Trophoblast cell (in vitro differentiated cells and primary cell): ENCODE data around the gene HS6ST2.

Source experiments
- DNase-seq, 2 donors: peaks; one replicate each; pipeline ENCODE4 v3.0.0-alpha.2; 2016
- H2AFZ ChIP-seq: 2 replicates; pipeline ENCODE4 v1.6.1; 2013; ENCODE audit warnings: low read length, moderate library complexity, mild to moderate bottlenecking; ENCODE audit not compliant: insufficient read depth, poor library complexity
- H2AK5ac ChIP-seq: 2 replicates; pipeline ENCODE4 v1.6.1; 2013; ENCODE audit warnings: mild to moderate bottlenecking, low read length
- H2BK120ac ChIP-seq: 2 replicates; pipeline ENCODE4 v1.6.1; 2013; ENCODE audit warnings: low read length, mild to moderate bottlenecking, moderate library complexity; ENCODE audit not compliant: insufficient read depth, poor library complexity
- H2BK12ac ChIP-seq: 2 replicates; pipeline ENCODE4 v1.6.1; 2013; ENCODE audit warnings: mild to moderate bottlenecking, low read length, moderate library complexity
- H2BK5ac ChIP-seq: 2 replicates; pipeline ENCODE4 v1.6.1; 2013; ENCODE audit warnings: low read length, low read depth, moderate library complexity, mild to moderate bottlenecking; ENCODE audit not compliant: poor library complexity
- H3K14ac ChIP-seq: 2 replicates; pipeline ENCODE4 v1.6.1; 2013; ENCODE audit warnings: mild to moderate bottlenecking, low read length
- H3K18ac ChIP-seq: 2 replicates; pipeline ENCODE4 v1.6.1; 2013; ENCODE audit warnings: mild to moderate bottlenecking, low read length
- H3K23ac ChIP-seq: 2 replicates; pipeline ENCODE4 v1.6.1; 2013; ENCODE audit warnings: low read length
- H3K27ac ChIP-seq: 2 replicates; pipeline ENCODE4 v1.5.1; 2013; ENCODE audit warnings: low read depth, mild to moderate bottlenecking, inconsistent platforms, low read length, moderate library complexity
- H3K27me3 ChIP-seq: 2 replicates; pipeline ENCODE4 v1.6.1; 2013; ENCODE audit warnings: inconsistent platforms, mild to moderate bottlenecking, low read length, moderate library complexity; ENCODE audit not compliant: insufficient read depth
- H3K36me3 ChIP-seq, 2 experiments: 1 replicate in 1 of 2; 2 replicates in 1 of 2; pipeline ENCODE4 v1.6.1; 2013; ENCODE audit warnings: low read length in 2 of 2, mild to moderate bottlenecking in 2 of 2, moderate library complexity in 1 of 2; ENCODE audit not compliant: insufficient read depth in 2 of 2, control insufficient read depth in 1 of 2
- H3K4ac ChIP-seq: 2 replicates; pipeline ENCODE4 v1.6.1; 2013; ENCODE audit warnings: low read depth, mild to moderate bottlenecking, low read length, moderate library complexity
- H3K4me1 ChIP-seq, 2 experiments: 1 replicate in 1 of 2; 2 replicates in 1 of 2; pipeline ENCODE4 v1.6.1; 2013; ENCODE audit warnings: low read length in 2 of 2, mild to moderate bottlenecking in 2 of 2, moderate library complexity in 1 of 2; ENCODE audit not compliant: insufficient read depth in 2 of 2, control insufficient read depth in 1 of 2
- H3K4me2 ChIP-seq: 2 replicates; pipeline ENCODE4 v1.6.1; 2013; ENCODE audit warnings: inconsistent platforms, mild to moderate bottlenecking, low read length, moderate library complexity
- H3K4me3 ChIP-seq: 2 replicates; pipeline ENCODE4 v1.5.1; 2013; ENCODE audit warnings: mild to moderate bottlenecking, low read depth, low read length, inconsistent platforms
- H3K79me1 ChIP-seq: one replicate; pipeline ENCODE4 v1.6.1; 2013; ENCODE audit warnings: low read length
- H3K79me2 ChIP-seq: 2 replicates; pipeline ENCODE4 v1.6.1; 2013; ENCODE audit warnings: low read length, mild to moderate bottlenecking; ENCODE audit not compliant: control insufficient read depth, insufficient read depth, poor library complexity
- H3K9ac ChIP-seq: 2 replicates; pipeline ENCODE4 v1.6.1; 2013; ENCODE audit warnings: mild to moderate bottlenecking, low read length
- H3K9me3 ChIP-seq: 2 replicates; pipeline ENCODE4 v1.6.1; 2013; ENCODE audit warnings: low read depth, mild to moderate bottlenecking, control low read depth, inconsistent platforms, low read length; ENCODE audit not compliant: insufficient read depth
- H4K12ac ChIP-seq: 2 replicates; pipeline ENCODE4 v1.6.1; 2013; ENCODE audit warnings: low read depth, mild to moderate bottlenecking, low read length, moderate library complexity
- H4K8ac ChIP-seq: 2 replicates; pipeline ENCODE4 v1.6.1; 2013; ENCODE audit warnings: low read depth, mild to moderate bottlenecking, low read length, moderate library complexity
- H4K91ac ChIP-seq: one replicate; pipeline ENCODE4 v1.6.1; 2013; ENCODE audit warnings: low read depth, mild to moderate bottlenecking, low read length, moderate library complexity
- WGBS: extraction: QIAGEN DNeasy Blood & Tissue Kit; methylation state at CpG from one replicate; pipeline ENCODE4 v1.1.7; 2013; ENCODE audit warnings: missing lambda C conversion rate; ENCODE audit not compliant: insufficient read length, insufficient coverage; ENCODE audit errors: extremely low coverage; 5-methylcytosine and 5-hydroxymethylcytosine counted together

Gene HS6ST2

GRCh38 chrX:132758759-132759158 is 199.7 kb downstream of the HS6ST2 start:
- Histone ChIP-seq H3K14ac (no peak overlapping the region), H3K4me3 (no peak overlapping the region), H3K18ac (no peak overlapping the region), H3K79me1 (no peaks in the 10 kb centered on the region), H4K12ac (no peak overlapping the region), H3K4ac (no peak overlapping the region), H4K8ac (no peak overlapping the region), H3K27ac (no peak overlapping the region), H2BK12ac (no peak overlapping the region), H3K4me2 (no peak overlapping the region), H2BK5ac (no peak overlapping the region), H2AK5ac (no peak overlapping the region), H3K9ac (no peak overlapping the region), H3K79me2 (no peaks in the 10 kb centered on the region), H4K91ac (no peak overlapping the region), H2AFZ (no peak overlapping the region), H3K4me1 (peaks cover 0 to 5% of the 10 kb centered on the region in 2 experiments), H3K23ac (no peak overlapping the region), H3K36me3 (no peaks in the 10 kb centered on the region), H3K27me3 (no peaks in the 10 kb centered on the region), H3K9me3 (no peaks in the 10 kb centered on the region), H2BK120ac (no peak overlapping the region)
- no peak for DNase-seq
- no CpG with 5 or more reads among the region's 4 CpGs for WGBS

- Histone ChIP-seq H3K18ac (no peak overlapping the region), H3K14ac (no peak overlapping the region), H2AFZ (no peak overlapping the region), H4K12ac (no peak overlapping the region), H3K4ac (no peak overlapping the region), H4K91ac (no peak overlapping the region), H3K36me3 (no peaks in the 10 kb centered on the region), H3K9me3 (no peaks in the 10 kb centered on the region), H3K4me2 (no peak overlapping the region), H2AK5ac (no peak overlapping the region), H3K4me1 (peaks cover 0 to 5% of the 10 kb centered on the region in 2 experiments), H3K23ac (no peak overlapping the region), H2BK5ac (no peak overlapping the region), H3K27ac (no peak overlapping the region), H3K27me3 (no peaks in the 10 kb centered on the region), H3K79me2 (no peaks in the 10 kb centered on the region), H2BK120ac (no peak overlapping the region), H3K79me1 (no peaks in the 10 kb centered on the region), H3K4me3 (no peak overlapping the region), H2BK12ac (no peak overlapping the region), H4K8ac (no peak overlapping the region), H3K9ac (no peak overlapping the region)
- no CpG with 5 or more reads among the region's 3 CpGs for WGBS
- DNase-seq = no peak
Measured at GRCh38 chrX:132757066-132757623, 201.3 kb downstream of the HS6ST2 start.

- Histone ChIP-seq H3K4me1 (peaks cover 0 to 5% of the 10 kb centered on the region in 2 experiments), H3K14ac (no peak overlapping the region), H3K18ac (no peak overlapping the region), H4K12ac (no peak overlapping the region), H3K4me2 (no peak overlapping the region), H2AFZ (no peak overlapping the region), H2BK12ac (no peak overlapping the region), H3K9me3 (no peaks in the 10 kb centered on the region), H4K91ac (no peak overlapping the region), H2AK5ac (no peak overlapping the region), H3K27me3 (no peaks in the 10 kb centered on the region), H3K79me1 (no peaks in the 10 kb centered on the region), H3K36me3 (no peaks in the 10 kb centered on the region), H3K9ac (no peak overlapping the region), H2BK120ac (no peak overlapping the region), H3K4me3 (no peak overlapping the region), H2BK5ac (no peak overlapping the region), H3K79me2 (no peaks in the 10 kb centered on the region), H3K23ac (no peak overlapping the region), H3K27ac (no peak overlapping the region), H4K8ac (no peak overlapping the region), H3K4ac (no peak overlapping the region)
- WGBS = no CpG with 5 or more reads among the region's 4 CpGs
- no peak for DNase-seq
Measured at GRCh38 chrX:132756439-132756838, 202.0 kb downstream of the HS6ST2 start.

DNA sequence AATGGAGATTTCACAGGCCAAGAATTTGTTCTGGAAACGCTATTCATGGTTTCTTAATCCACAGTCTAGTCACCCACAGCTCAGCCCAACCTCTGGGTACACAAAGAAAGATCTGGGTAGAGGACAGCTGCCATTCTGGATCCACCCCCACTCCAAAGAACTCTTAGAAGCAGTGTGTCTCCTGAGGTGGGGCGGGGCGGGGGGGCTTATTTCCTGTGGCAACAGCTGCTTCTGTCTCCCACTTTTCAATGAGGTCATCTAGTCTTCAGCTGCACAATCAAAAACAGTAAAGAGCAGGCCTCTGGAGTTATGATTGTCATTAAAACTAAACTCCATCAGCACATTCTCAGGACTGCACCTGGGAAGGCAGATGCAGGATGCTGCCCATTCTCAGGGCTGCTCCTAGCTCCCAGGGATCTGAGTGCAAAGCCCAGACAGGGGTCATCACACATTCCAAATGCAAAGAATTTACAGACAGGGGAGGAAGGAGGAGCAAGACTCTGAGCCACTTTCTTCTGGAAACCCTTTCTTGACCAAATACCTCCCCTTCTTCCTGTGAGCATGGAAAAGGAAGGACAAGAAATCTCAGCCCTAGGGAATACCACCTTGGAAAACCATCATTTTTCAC is 207.3 kb downstream of the HS6ST2 start:
- H3K27me3 ChIP-seq = no peaks in the 10 kb centered on the region
- H2AFZ ChIP-seq = no peak overlapping the region
- no peak overlapping the region for H4K12ac ChIP-seq
- H4K91ac ChIP-seq = no peak overlapping the region
- no peak overlapping the region for H3K4me3 ChIP-seq
- H3K23ac ChIP-seq = no peak overlapping the region
- DNase-seq = no peak
- no peaks in the 10 kb centered on the region for H3K9me3 ChIP-seq
- no peak overlapping the region for H3K9ac ChIP-seq
- no peaks in the 10 kb centered on the region for H3K79me2 ChIP-seq
- H3K27ac ChIP-seq = no peak overlapping the region
- no peak overlapping the region for H4K8ac ChIP-seq
- H3K4ac ChIP-seq = no peak overlapping the region
- H3K18ac ChIP-seq = no peak overlapping the region
- H3K4me2 ChIP-seq = no peak overlapping the region
- H3K4me1 ChIP-seq = peaks cover 5 to 6% of the 10 kb centered on the region in 2 experiments
- H2BK5ac ChIP-seq = no peak overlapping the region
- no peak overlapping the region for H2BK12ac ChIP-seq
- H3K36me3 ChIP-seq = no peaks in the 10 kb centered on the region
- no peak overlapping the region for H3K14ac ChIP-seq
- WGBS = no CpG with 5 or more reads among the region's 3 CpGs
- H2AK5ac ChIP-seq = no peak overlapping the region
- no peaks in the 10 kb centered on the region for H3K79me1 ChIP-seq
- no peak overlapping the region for H2BK120ac ChIP-seq
